Stomach smooth muscle (tissue), 2 donors: Measurements from ENCODE around the gene MRPS12.
A peak's percentile ranks its signal among the peaks of the same experiment; 100 is the strongest.
"Not testable (repeated sequence)": the region's sequence is repeated elsewhere in the genome, so short reads cannot be mapped to it uniquely, and the experiment has no call there.

Experiments used
- H3K27ac ChIP-seq: one replicate; pipeline ENCODE4 v1.7.0; 2013; ENCODE audit warnings: mild to moderate bottlenecking, low read length, inconsistent platforms
- H3K27me3 ChIP-seq, 2 donors: one replicate each; pipeline ENCODE4 v1.7.0; 2013; ENCODE audit warnings: low read length in 2 of 2; ENCODE audit not compliant: insufficient read depth in 2 of 2, control insufficient read depth in 1 of 2
- H3K36me3 ChIP-seq, 2 donors: one replicate each; pipeline ENCODE4 v1.7.0; 2013; ENCODE audit warnings: low read length in 2 of 2; ENCODE audit not compliant: control insufficient read depth in 2 of 2, insufficient read depth in 2 of 2
- H3K4me1 ChIP-seq: one replicate; pipeline ENCODE4 v1.7.0; 2013; ENCODE audit warnings: low read length; ENCODE audit not compliant: control insufficient read depth, insufficient read depth
- H3K4me3 ChIP-seq, 2 donors: one replicate each; pipeline ENCODE4 v1.7.0; 2013; ENCODE audit warnings: low read length in 2 of 2
- H3K9ac ChIP-seq, 2 donors: one replicate each; pipeline ENCODE4 v1.7.0; 2013; ENCODE audit warnings: low read length in 2 of 2, mild to moderate bottlenecking in 1 of 2
- H3K9me3 ChIP-seq, 2 donors: one replicate each; pipeline ENCODE4 v1.7.0; 2013; ENCODE audit warnings: low read length in 2 of 2; ENCODE audit not compliant: control insufficient read depth in 2 of 2
- donor health status: healthy.
- donor health status: Pancreatic carcinoma.

The MRPS12 gene

GRCh38 chr19:38952395-38953165, 21.8 kb downstream of the MRPS12 start:
- Histone ChIP-seq H3K36me3 (peaks cover 0 to 2% of the 10 kb centered on the region in 2 donors), H3K9me3 (no peaks in the 10 kb centered on the region), H3K4me1 (peaks cover 9% of the 10 kb centered on the region), H3K9ac (no peak overlapping the region), H3K4me3 (no peak overlapping the region), H3K27ac (no peak overlapping the region), H3K27me3 (no peaks in the 10 kb centered on the region)

DNA sequence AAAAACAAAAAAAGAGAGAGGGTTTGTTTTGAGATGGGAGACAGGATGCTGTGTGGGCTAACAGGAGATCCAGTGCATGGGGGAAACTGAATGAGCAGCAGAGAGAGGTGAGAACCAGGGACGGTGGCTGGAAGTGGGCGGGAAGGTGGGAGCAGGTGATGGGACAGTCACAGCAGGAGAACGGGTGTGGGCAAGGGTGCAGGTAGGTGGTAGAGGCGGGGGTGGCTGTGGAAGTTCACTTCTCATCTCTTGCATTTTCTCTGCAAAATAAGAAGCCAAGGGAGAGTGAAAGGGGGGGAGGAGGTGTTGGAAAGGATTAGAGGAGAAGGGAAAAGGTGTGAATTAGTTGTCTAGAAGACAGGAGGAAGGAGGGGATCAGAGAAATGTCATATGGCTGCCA, 22.9 kb downstream of the MRPS12 start:
- peaks cover 9% of the 10 kb centered on the region for H3K4me1 ChIP-seq
- H3K27me3 ChIP-seq = no peaks in the 10 kb centered on the region
- no peaks in the 10 kb centered on the region for H3K9me3 ChIP-seq
- peaks cover 0 to 4% of the 10 kb centered on the region in 2 donors for H3K36me3 ChIP-seq
- H3K9ac ChIP-seq = no peak overlapping the region
- H3K4me3 ChIP-seq = no peak overlapping the region
- H3K27ac ChIP-seq = no peak overlapping the region

- H3K36me3 ChIP-seq = peaks cover 0 to 4% of the 10 kb centered on the region in 2 donors
- no peak overlapping the region for H3K9ac ChIP-seq
- no peaks in the 10 kb centered on the region for H3K9me3 ChIP-seq
- H3K4me1 ChIP-seq = no peaks in the 10 kb centered on the region
- H3K4me3 ChIP-seq = no peak overlapping the region
- no peaks in the 10 kb centered on the region for H3K27me3 ChIP-seq
- no peak overlapping the region for H3K27ac ChIP-seq
These were observed 25.5 kb downstream of the MRPS12 start for GRCh38 chr19:38956264-38956663.

DNA sequence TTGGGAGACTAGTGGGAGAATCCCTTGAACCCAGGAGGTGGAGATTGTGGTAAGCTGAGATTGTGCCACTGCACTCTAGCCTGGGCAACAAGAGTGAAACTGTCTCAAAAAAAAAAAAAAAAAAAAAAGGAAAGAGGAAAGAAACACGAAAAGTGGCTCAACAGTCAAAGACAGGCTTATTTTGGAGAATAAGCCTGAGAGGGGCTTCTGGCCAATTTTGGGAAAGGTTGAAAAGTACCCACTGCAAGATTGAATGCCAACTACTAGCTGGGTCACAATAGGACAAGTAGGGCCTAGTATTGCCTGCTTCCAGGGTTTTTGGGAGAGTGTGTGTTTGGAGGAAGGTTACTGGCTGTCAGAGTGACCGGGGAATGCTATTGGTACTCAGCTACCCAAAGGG, 27.6 kb downstream of the MRPS12 start:
- no peak overlapping the region for H3K27ac ChIP-seq
- peaks cover 0 to 2% of the 10 kb centered on the region in 2 donors for H3K36me3 ChIP-seq
- peaks cover 3% of the 10 kb centered on the region for H3K4me1 ChIP-seq
- H3K4me3 ChIP-seq = no peak overlapping the region
- no peaks in the 10 kb centered on the region for H3K27me3 ChIP-seq
- H3K9me3 ChIP-seq = no peaks in the 10 kb centered on the region
- no peak overlapping the region for H3K9ac ChIP-seq

DNA sequence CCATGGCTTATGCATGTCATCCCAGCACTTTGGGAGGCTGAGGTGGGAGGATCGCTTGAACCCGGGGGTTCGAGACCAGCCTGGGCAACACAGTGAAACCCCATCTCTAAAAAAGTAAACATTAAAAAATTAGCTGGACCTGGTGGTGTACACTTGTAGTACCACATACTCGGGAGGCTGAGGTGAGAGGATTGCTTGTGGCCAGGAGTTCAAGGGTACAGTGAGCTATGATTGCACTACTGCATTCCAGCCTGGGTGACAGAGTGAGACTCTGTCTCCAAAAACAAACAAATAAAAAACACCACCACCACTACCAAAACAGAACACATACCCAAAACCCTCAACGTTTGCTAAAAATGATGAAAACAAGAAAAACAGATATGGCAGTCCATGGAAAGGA, 28.9 kb downstream of the MRPS12 start:
- Histone ChIP-seq H3K27me3 (no peaks in the 10 kb centered on the region), H3K4me1 (peaks cover 3% of the 10 kb centered on the region), H3K9me3 (no peaks in the 10 kb centered on the region), H3K4me3 (no peak overlapping the region), H3K36me3 (peaks cover 0 to 2% of the 10 kb centered on the region in 2 donors), H3K27ac (no peak overlapping the region), H3K9ac (no peak overlapping the region)

GRCh38 chr19:38964738-38965137, 34.0 kb downstream of the MRPS12 start:
- H3K27me3 ChIP-seq = no peaks in the 10 kb centered on the region
- no peaks in the 10 kb centered on the region for H3K9me3 ChIP-seq
- peaks cover 0 to 8% of the 10 kb centered on the region in 2 donors for H3K36me3 ChIP-seq
- H3K4me3 ChIP-seq = no peak overlapping the region
- H3K27ac ChIP-seq = no peak overlapping the region
- peaks cover 3% of the 10 kb centered on the region for H3K4me1 ChIP-seq
- H3K9ac ChIP-seq = no peak overlapping the region

- H3K36me3 ChIP-seq, H3K27me3 ChIP-seq, H3K27ac ChIP-seq, H3K9me3 ChIP-seq, H3K9ac ChIP-seq, H3K4me1 ChIP-seq, H3K4me3 ChIP-seq: not testable (repeated sequence)
These were observed 35.4 kb downstream of the MRPS12 start for GRCh38 chr19:38966149-38966548.

DNA sequence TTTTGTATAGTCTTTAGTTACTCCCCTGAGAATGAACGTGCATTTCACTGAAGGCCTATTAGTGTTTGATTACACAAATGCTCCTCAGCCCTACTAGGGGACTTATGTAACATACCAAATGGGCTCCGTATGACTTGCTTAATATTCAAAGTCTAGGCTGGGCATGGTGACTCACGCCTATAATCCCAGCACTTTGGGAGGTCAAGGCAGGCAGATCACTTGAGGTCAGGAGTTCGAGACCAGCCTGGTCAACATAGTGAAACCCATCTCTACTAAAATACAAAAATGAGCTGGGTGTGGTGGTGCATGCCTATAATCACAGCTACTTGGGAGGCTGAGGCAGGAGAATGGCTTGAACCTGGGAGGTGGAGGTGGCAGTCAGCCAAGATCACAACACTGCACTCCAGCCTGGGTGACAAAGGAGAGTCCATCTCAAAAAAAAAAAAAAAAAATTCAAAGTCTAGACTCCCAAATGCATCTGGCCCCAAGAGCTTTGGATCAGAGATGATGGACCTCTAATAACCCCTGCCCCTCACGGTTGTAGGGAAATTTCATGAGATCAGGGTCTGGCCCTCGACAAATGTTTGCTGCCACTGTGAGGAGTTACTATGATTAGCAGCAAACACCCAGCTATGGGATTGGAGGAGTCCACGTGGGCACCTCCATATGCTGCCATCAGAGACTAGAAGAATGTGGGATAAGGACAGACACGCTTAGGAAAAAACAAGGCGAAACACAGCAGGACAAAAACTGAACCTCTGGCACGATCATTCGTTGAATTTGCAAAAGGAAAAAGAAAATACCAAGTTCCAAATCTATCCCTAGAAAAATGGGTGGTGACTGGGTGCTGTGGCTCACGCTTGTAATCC, 40.2 kb downstream of the MRPS12 start:
- Histone ChIP-seq H3K4me3 (no peak overlapping the region), H3K4me1 (peaks cover 4% of the 10 kb centered on the region), H3K27ac (no peak overlapping the region), H3K27me3 (no peaks in the 10 kb centered on the region), H3K9ac (no peak overlapping the region), H3K9me3 (no peaks in the 10 kb centered on the region), H3K36me3 (peaks cover 0 to 8% of the 10 kb centered on the region in 2 donors)

DNA sequence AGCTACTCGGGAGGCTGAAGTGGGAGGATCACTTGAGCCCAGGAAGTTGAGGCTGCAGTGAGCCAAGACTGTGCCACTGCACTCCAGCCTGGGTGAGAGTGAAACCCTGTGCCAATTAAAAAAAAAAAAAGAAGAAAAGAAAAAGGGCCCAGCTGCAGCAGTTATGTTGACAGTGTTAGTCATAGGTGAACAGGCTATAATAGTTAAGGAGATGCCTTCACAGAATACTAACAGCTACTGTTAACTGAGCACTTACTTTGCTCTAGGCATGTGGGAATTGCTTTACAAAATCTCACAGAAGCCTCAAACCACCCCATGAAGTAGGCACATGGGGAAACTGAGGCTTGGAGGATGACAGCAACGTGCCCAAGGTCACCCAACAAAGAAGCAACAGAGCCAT, 40.9 kb downstream of the MRPS12 start:
- peaks cover 11% of the 10 kb centered on the region for H3K4me1 ChIP-seq
- no peaks in the 10 kb centered on the region for H3K9me3 ChIP-seq
- peaks cover 0 to 8% of the 10 kb centered on the region in 2 donors for H3K36me3 ChIP-seq
- no peaks in the 10 kb centered on the region for H3K27me3 ChIP-seq
- no peak overlapping the region for H3K9ac ChIP-seq
- no peak overlapping the region for H3K27ac ChIP-seq
- no peak overlapping the region for H3K4me3 ChIP-seq

DNA sequence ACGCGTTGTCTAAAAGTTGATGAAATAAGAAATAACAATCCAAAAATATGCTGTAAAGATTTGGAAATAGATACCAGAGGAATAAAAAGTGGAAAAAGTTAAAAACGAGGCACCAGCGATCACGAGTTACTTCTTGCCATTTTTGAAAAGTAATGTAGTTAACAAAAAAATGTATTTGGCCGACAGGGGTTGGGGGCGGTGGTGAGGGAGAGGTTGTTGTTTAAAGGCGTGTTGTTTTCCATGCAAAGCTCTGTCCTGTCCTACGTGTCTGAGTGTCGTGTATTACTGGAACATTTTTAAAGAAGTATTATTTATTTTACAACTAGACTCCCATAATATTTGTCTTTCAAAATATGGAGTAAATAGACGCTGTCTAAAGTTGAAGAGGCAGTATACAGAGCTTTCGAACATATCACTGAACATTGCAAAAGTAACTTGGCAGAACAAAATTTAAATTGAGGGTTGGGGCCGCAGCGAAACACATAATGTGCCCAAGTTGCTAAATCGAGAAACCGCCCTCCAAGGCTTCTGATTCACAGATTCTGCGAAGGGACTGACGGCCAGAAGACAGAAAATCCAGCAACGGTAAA, 44.0 kb downstream of the MRPS12 start:
- H3K9me3 ChIP-seq = no peaks in the 10 kb centered on the region
- peaks cover 11% of the 10 kb centered on the region for H3K4me1 ChIP-seq
- no peaks in the 10 kb centered on the region for H3K27me3 ChIP-seq
- H3K4me3 ChIP-seq = peak overlapping the region; percentile 79 to 82
- H3K36me3 ChIP-seq = no peaks in the 10 kb centered on the region
- peak overlapping the region; percentile 73 to 76 for H3K9ac ChIP-seq
- peak overlapping the region; percentile 76 for H3K27ac ChIP-seq
